Suprapubic skin (tissue), 4 donors: ENCODE results near the gene DTD1. TPM values are rescaled to one million over a fixed set of nuclear protein-coding genes. Genes with fewer than 3 reads are reported as not detected.

Experiments used
- DNase-seq, 2 donors: peaks; one replicate each; pipeline ENCODE4 v3.0.0-alpha.2; 2019; ENCODE audit warnings: low spot score in 2 of 2
- H3K27ac ChIP-seq: fragments of 200-600 bp; sonication (generic); one replicate; pipeline ENCODE4 v1.5.1; 2019
- H3K27me3 ChIP-seq: fragments of 200-600 bp; sonication (generic); one replicate; pipeline ENCODE4 v1.5.1; 2019
- H3K36me3 ChIP-seq: fragments of 200-600 bp; sonication (generic); one replicate; pipeline ENCODE4 v1.5.1; 2019
- H3K4me1 ChIP-seq: fragments of 200-600 bp; sonication (generic); one replicate; pipeline ENCODE4 v1.5.1; 2019
- H3K4me3 ChIP-seq: fragments of 200-600 bp; sonication (generic); one replicate; pipeline ENCODE4 v1.5.1; 2019; ENCODE audit warnings: mild to moderate bottlenecking
- H3K9me3 ChIP-seq: fragments of 200-600 bp; sonication (generic); one replicate; pipeline ENCODE4 v1.5.1; 2019
- CTCF ChIP-seq, 2 donors: fragments of 200-600 bp in 1 of 2; fragments of 450-650 bp in 1 of 2; sonication (generic) in 1 of 2; IDR thresholded peaks; one replicate each; pipeline ENCODE4 v1.5.1; 2016 to 2019; ENCODE audit warnings: antibody characterized with exemption in 2 of 2, mild to moderate bottlenecking in 1 of 2, moderate library complexity in 1 of 2
- EP300 ChIP-seq: sonication (generic); formaldehyde crosslinking; IDR thresholded peaks from one replicate; pipeline ENCODE4 v1.6.1; 2017; ENCODE audit warnings: antibody characterized with exemption
- POLR2A ChIP-seq, 2 donors: fragments of 450-650 bp; IDR thresholded peaks; one replicate each; pipeline ENCODE4 v1.6.1; 2017; ENCODE audit warnings: antibody characterized with exemption in 2 of 2, mild to moderate bottlenecking in 2 of 2, moderate library complexity in 2 of 2
- POLR2AphosphoS5 ChIP-seq, 3 donors: sonication (generic); formaldehyde crosslinking; IDR thresholded peaks; one replicate each; pipeline ENCODE4 v1.6.1; 2017; ENCODE audit warnings: antibody characterized with exemption in 3 of 3
- WGBS: methylation state at CpG from one replicate; pipeline ENCODE4 v1.1.5; 2018; 5-methylcytosine and 5-hydroxymethylcytosine counted together
- total RNA-seq, 4 donors: library from RNA; depleted of rRNA; stranded (reverse); fragments of >200 nt; gene quantifications; one replicate each; pipeline ENCODE4 v1.1.0, GENCODE V29; 2016

DTD1 gene
- total RNA-seq, 4 donors from 2014 or later: 22.5 to 33.2 (median 27.0) TPM

GRCh38 chr20:18677126-18677525, 89.3 kb downstream of the DTD1 start:
- Histone ChIP-seq H3K27ac (no peak overlapping the region), H3K9me3 (no peaks in the 10 kb centered on the region), H3K4me1 (no peaks in the 10 kb centered on the region), H3K36me3 (no peaks in the 10 kb centered on the region), H3K4me3 (no peak overlapping the region), H3K27me3 (no peaks in the 10 kb centered on the region)
- TF ChIP-seq POLR2AphosphoS5 (IDR thresholded peaks at IDR 0.05) (no peak), POLR2A (IDR thresholded peaks at IDR 0.05) (no peak), CTCF (IDR thresholded peaks at IDR 0.05) (no peak), EP300 (no peak)
- no peak for DNase-seq
- WGBS: 87% methylated on average over 4 of the region's 4 CpGs

- TF ChIP-seq POLR2AphosphoS5 (IDR thresholded peaks at IDR 0.05) (no peak), POLR2A (IDR thresholded peaks at IDR 0.05) (no peak), CTCF (IDR thresholded peaks at IDR 0.05) (no peak), EP300 (no peak)
- H3K27me3 ChIP-seq: no peaks in the 10 kb centered on the region
- no peak overlapping the region for H3K4me3 ChIP-seq
- no peaks in the 10 kb centered on the region for H3K36me3 ChIP-seq
- 66% methylated on average over 10 of the region's 10 CpGs for WGBS
- no peaks in the 10 kb centered on the region for H3K4me1 ChIP-seq
- no peak overlapping the region for H3K27ac ChIP-seq
- DNase-seq: no peak
- H3K9me3 ChIP-seq: no peaks in the 10 kb centered on the region
Observed at GRCh38 chr20:18678549-18679419, 90.9 kb downstream of the DTD1 start.

GRCh38 chr20:18683839-18684238, 96.0 kb downstream of the DTD1 start:
- Histone ChIP-seq H3K9me3 (no peaks in the 10 kb centered on the region), H3K4me3 (no peak overlapping the region), H3K36me3 (no peaks in the 10 kb centered on the region), H3K27ac (no peak overlapping the region), H3K4me1 (no peaks in the 10 kb centered on the region), H3K27me3 (no peaks in the 10 kb centered on the region)
- TF ChIP-seq EP300: no peak
- no peak for TF ChIP-seq POLR2AphosphoS5 (IDR thresholded peaks at IDR 0.05)
- no peak for TF ChIP-seq CTCF (IDR thresholded peaks at IDR 0.05)
- TF ChIP-seq POLR2A (IDR thresholded peaks at IDR 0.05): no peak
- DNase-seq: no peak

GRCh38 chr20:18684775-18685174, 96.9 kb downstream of the DTD1 start:
- no peak overlapping the region for H3K4me3 ChIP-seq
- no peaks in the 10 kb centered on the region for H3K27me3 ChIP-seq
- no peak for DNase-seq
- H3K4me1 ChIP-seq: no peaks in the 10 kb centered on the region
- no peak overlapping the region for H3K27ac ChIP-seq
- WGBS: 91% methylated on average over 2 of the region's 2 CpGs
- H3K9me3 ChIP-seq: no peaks in the 10 kb centered on the region
- H3K36me3 ChIP-seq: no peaks in the 10 kb centered on the region
- no peak for TF ChIP-seq CTCF (IDR thresholded peaks at IDR 0.05)
- no peak for TF ChIP-seq EP300
- no peak for TF ChIP-seq POLR2A (IDR thresholded peaks at IDR 0.05)
- TF ChIP-seq POLR2AphosphoS5 (IDR thresholded peaks at IDR 0.05): no peak

- TF ChIP-seq EP300 (no peak), CTCF (IDR thresholded peaks at IDR 0.05) (no peak), POLR2AphosphoS5 (IDR thresholded peaks at IDR 0.05) (no peak), POLR2A (IDR thresholded peaks at IDR 0.05) (no peak)
- Histone ChIP-seq H3K36me3 (no peaks in the 10 kb centered on the region), H3K27ac (no peak overlapping the region), H3K4me3 (no peak overlapping the region), H3K27me3 (no peaks in the 10 kb centered on the region), H3K9me3 (no peaks in the 10 kb centered on the region), H3K4me1 (no peaks in the 10 kb centered on the region)
- no peak for DNase-seq
- WGBS: 95% methylated on average over 5 of the region's 5 CpGs
Observed at GRCh38 chr20:18685406-18685805, 97.6 kb downstream of the DTD1 start.
